Skeletal muscle tissue (tissue), 5 donors: ENCODE results near the gene MTRFR. TPM values are rescaled to one million over a fixed set of nuclear protein-coding genes. Genes with fewer than 3 reads are reported as not detected.

Experiments
- H3K27ac ChIP-seq: one replicate; pipeline ENCODE4 v1.7.0; 2013; ENCODE audit warnings: mild to moderate bottlenecking, low read depth, low read length, inconsistent platforms
- H3K27me3 ChIP-seq, 3 donors: one replicate each; pipeline ENCODE4 v1.7.0; 2013; ENCODE audit warnings: low read length in 3 of 3; ENCODE audit not compliant: control insufficient read depth in 3 of 3, insufficient read depth in 3 of 3
- H3K36me3 ChIP-seq, 3 donors: one replicate each; pipeline ENCODE4 v1.7.0; 2013; ENCODE audit warnings: low read length in 3 of 3; ENCODE audit not compliant: control insufficient read depth in 3 of 3, insufficient read depth in 3 of 3
- H3K4me1 ChIP-seq, 3 donors: one replicate each; pipeline ENCODE4 v1.7.0; 2013; ENCODE audit warnings: low read length in 3 of 3, mild to moderate bottlenecking in 3 of 3; ENCODE audit not compliant: control insufficient read depth in 3 of 3, insufficient read depth in 3 of 3
- H3K4me3 ChIP-seq, 3 donors: one replicate each; pipeline ENCODE4 v1.7.0; 2013; ENCODE audit warnings: low read length in 3 of 3
- H3K9ac ChIP-seq, 3 donors: one replicate each; pipeline ENCODE4 v1.7.0; 2013; ENCODE audit warnings: low read length in 3 of 3, mild to moderate bottlenecking in 3 of 3, moderate library complexity in 2 of 3, low read depth in 1 of 3
- H3K9me3 ChIP-seq, 3 donors: one replicate each; pipeline ENCODE4 v1.7.0; 2013; ENCODE audit warnings: low read length in 3 of 3; ENCODE audit not compliant: control insufficient read depth in 3 of 3
- small RNA-seq: library from RNA; depleted of rRNA; stranded (forward); fragments of <200 nt; gene quantifications from one replicate; pipeline ENCODE3, GENCODE V24; 2014
- total RNA-seq: library from RNA; depleted of rRNA; stranded (reverse); fragments of >200 nt; gene quantifications from one replicate; pipeline ENCODE4 v1.2.3, GENCODE V29; 2014
- donor health status: Osteomylitis.

MTRFR gene
- total RNA-seq, 1 donor from 2014 or later, result 12.0 TPM

DNA sequence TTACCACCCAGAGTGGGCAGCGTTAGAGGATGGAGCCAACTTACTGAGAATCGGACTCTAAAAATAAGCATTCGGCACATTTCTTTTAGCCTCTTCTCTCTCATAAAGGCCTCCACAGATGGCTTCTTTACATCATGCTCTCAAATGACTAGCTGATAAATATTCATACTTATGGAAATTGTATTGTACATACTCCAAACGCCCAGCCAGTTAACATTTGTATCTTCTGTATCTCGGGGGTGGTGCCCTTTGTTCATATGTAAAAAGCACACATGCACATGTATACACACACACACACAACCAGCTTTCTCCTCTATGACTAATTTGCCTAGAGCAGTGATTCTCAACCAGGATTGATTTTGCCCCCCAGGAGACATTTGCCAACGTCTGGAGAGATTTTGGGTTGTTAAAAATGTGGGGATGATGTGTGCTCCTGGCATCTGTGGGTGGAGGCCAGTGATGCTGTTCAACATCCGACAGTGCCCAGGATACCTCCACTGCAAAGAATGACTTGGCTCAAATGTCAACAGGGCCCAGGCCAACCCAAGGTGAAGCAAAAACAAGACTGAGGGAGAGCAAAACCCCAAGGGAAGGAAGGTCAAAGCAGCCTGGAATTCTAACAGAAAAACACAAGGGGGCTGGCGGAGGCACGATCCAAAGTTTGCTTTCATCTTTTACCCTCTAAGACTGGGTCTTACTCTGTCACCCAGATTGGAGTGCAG, 53.6 kb downstream of the MTRFR start:
- Histone ChIP-seq H3K9ac (no peak overlapping the region), H3K4me3 (no peak overlapping the region), H3K9me3 (no peaks in the 10 kb centered on the region), H3K27me3 (no peaks in the 10 kb centered on the region), H3K27ac (no peak overlapping the region), H3K4me1 (no peaks in the 10 kb centered on the region), H3K36me3 (peaks cover 2 to 9% (median 7%) of the 10 kb centered on the region in 3 donors)

DNA sequence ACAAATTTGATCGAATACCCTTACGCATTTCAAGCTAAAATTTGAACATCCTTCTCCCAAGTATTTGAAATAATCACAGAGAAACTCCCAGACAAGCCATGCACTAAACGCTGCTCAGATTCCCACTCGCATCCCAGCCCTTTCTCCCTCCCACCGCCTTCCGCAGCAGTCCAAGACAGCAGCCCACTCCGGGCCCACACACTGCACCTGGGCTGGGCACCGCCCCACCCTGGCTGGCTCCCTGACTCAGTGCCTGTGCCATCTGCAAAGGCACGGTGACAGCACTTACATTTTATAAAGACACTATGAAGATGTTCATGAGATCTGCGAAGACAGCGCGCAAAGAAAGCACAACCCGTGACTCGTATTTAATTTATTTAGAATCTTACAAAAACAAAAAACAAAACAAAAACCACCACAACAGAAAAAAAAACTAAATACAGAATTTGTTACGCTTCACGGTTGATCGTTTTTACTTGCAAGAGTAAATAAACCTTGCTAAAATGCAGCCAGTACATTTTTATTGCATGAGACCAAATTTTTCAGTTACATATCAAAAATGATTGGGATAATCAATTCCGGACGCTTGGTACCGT, 55.6 kb downstream of the MTRFR start:
- Histone ChIP-seq H3K4me3 (no peak overlapping the region), H3K4me1 (no peaks in the 10 kb centered on the region), H3K9ac (no peak overlapping the region), H3K9me3 (no peaks in the 10 kb centered on the region), H3K27ac (no peak overlapping the region), H3K27me3 (no peaks in the 10 kb centered on the region), H3K36me3 (peaks cover 8 to 22% (median 17%) of the 10 kb centered on the region in 3 donors)

DNA sequence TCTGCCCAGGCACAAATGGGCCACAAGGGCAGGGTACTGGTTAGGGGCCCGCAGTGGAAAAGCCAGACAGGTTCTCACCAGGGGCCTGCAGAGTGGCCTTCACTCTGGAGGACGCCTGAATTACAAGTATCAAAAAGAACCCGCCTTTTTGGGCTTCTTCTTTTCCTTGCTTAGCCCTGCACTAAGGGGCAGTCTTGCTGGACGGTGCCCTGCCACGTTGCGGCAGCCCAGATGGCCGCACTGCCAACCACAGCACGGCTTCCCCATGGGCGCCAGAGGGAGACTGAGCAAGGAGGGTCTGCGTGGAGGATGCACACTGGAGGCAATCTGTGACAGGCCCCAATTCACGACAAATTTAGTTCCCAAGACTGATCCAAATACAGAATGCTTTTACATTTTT, 56.7 kb downstream of the MTRFR start:
- Histone ChIP-seq H3K9ac (no peak overlapping the region), H3K4me1 (no peaks in the 10 kb centered on the region), H3K27me3 (no peaks in the 10 kb centered on the region), H3K4me3 (no peak overlapping the region), H3K36me3 (peaks cover 13 to 28% (median 25%) of the 10 kb centered on the region in 3 donors), H3K9me3 (no peaks in the 10 kb centered on the region), H3K27ac (no peak overlapping the region)

DNA sequence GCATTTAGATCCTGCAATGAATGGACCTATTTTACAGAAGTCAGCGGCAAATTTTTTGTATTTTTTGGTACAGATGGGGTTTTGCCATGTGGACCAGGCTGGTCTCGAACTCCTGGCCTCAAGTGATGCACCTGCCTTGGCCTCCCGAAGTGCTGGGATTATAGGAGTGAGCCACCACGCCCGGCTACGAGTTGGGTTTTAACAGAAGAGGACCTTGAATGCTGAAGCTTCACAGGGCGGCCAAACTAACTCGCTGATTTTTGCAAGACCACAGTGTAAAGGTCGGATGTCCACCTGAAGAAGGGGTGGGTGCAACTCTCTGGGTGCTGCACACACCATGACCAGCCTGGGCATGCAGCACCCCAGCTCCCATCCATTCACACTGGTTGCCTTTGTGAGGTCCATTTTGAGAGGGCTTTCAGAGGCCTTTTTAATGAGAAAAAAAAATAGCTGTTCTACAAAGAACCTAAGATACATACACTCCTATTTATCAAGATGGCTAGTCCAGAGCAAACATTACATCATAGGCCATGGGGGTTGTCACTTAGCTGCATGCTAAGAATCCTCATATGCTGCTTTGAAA, 60.0 kb downstream of the MTRFR start:
- no peak overlapping the region for H3K4me3 ChIP-seq
- H3K4me1 ChIP-seq, result no peaks in the 10 kb centered on the region
- H3K36me3 ChIP-seq, result peaks cover 26 to 52% (median 50%) of the 10 kb centered on the region in 3 donors
- H3K27me3 ChIP-seq, result no peaks in the 10 kb centered on the region
- H3K9me3 ChIP-seq, result no peaks in the 10 kb centered on the region
- no peak overlapping the region for H3K27ac ChIP-seq
- H3K9ac ChIP-seq, result no peak overlapping the region

DNA sequence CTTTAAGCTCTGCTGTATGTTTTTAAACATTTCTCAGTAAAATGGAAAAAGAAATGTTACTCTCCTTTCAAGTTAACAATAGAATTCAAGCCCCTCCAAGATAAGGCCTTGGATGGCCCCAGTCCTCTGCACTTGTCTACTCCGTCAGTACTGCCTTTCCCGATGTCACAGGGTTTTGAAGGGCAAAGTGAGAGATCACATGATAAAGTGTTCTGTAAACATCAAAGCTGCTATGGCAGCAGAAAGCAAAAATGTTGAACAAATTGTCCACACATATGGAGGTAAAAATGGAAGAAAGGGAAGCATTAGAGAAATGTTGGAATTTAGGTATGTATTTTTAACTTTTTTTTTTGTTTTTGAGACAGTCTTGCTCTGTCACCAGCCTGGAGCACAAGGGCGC, 71.9 kb downstream of the MTRFR start:
- H3K9ac ChIP-seq, result no peak overlapping the region
- no peaks in the 10 kb centered on the region for H3K4me1 ChIP-seq
- H3K27me3 ChIP-seq, result no peaks in the 10 kb centered on the region
- no peak overlapping the region for H3K4me3 ChIP-seq
- no peaks in the 10 kb centered on the region for H3K9me3 ChIP-seq
- peaks cover 27 to 63% (median 56%) of the 10 kb centered on the region in 3 donors for H3K36me3 ChIP-seq
- H3K27ac ChIP-seq, result no peak overlapping the region

DNA sequence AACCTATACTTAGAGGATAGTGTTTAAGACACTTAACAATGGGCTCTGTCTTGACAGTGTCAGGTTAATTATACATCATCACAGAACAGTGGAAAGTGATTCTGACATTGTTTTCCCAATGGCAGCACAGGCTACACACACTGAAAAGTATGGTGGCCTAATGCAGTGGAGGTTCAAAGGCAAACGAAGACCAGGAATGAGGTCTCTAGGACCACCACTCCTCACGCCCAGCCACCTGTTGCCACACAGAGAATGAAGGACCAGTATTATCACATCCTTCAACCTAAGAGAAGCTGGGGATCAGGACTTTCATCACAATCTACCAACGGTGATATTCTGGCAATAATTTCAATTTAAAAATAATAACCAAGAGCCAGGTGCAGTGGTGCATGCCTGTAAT, 73.0 kb downstream of the MTRFR start:
- Histone ChIP-seq H3K9me3 (no peaks in the 10 kb centered on the region), H3K4me3 (no peak overlapping the region), H3K36me3 (peaks cover 30 to 69% (median 62%) of the 10 kb centered on the region in 3 donors), H3K27ac (no peak overlapping the region), H3K9ac (no peak overlapping the region), H3K4me1 (no peaks in the 10 kb centered on the region), H3K27me3 (no peaks in the 10 kb centered on the region)

Small RNAs within 50 kb of the gene (small RNA-seq; reads per million reads assigned to genes)
- not detected for gene RNA5SP375

Other genes with a start within 250 kb of the MTRFR start
- gene PITPNM2, start 82.3 kb upstream of the MTRFR start, total RNA-seq, result 3.1 TPM
- gene MPHOSPH9, start 295 bp upstream of the MTRFR start, total RNA-seq, result 44.9 TPM
- gene CDK2AP1, start 38.4 kb downstream of the MTRFR start, total RNA-seq, result 76.2 TPM
- 11.5 TPM for gene SBNO1, start 131.4 kb downstream of the MTRFR start, total RNA-seq
- gene KMT5A, start 150.7 kb downstream of the MTRFR start, total RNA-seq, result 19.3 TPM
- 1.0 TPM for gene RILPL2, start 203.2 kb downstream of the MTRFR start, total RNA-seq
- 15.7 TPM for gene SNRNP35, start 224.7 kb downstream of the MTRFR start, total RNA-seq